Measurements from ENCODE around the gene ZNFX1.

ZNFX1 gene

GRCh38 chr20:49290608-49291191 lies 12.8 kb upstream of the ZNFX1 start:
- Histone ChIP-seq H3K9ac (ENCODE audit: low read depth, low read length) (no peak overlapping the region), H3K27me3 (ENCODE audit: control insufficient read depth, insufficient read depth, low read length) (no peaks in the 10 kb centered on the region), H3K4me3 (ENCODE audit: low read length) (no peak overlapping the region), H3K4me2 (ENCODE audit: low read length) (no peak overlapping the region), H3K9me3 (replicated peaks; ENCODE audit: low read length) (peaks cover 15% of the 10 kb centered on the region), H3K4me1 (ENCODE audit: control insufficient read depth, insufficient read depth, low read length) (peaks cover 27% of the 10 kb centered on the region), H3K36me3 (ENCODE audit: insufficient read depth, low read length) (peaks cover 69% of the 10 kb centered on the region)

DNA sequence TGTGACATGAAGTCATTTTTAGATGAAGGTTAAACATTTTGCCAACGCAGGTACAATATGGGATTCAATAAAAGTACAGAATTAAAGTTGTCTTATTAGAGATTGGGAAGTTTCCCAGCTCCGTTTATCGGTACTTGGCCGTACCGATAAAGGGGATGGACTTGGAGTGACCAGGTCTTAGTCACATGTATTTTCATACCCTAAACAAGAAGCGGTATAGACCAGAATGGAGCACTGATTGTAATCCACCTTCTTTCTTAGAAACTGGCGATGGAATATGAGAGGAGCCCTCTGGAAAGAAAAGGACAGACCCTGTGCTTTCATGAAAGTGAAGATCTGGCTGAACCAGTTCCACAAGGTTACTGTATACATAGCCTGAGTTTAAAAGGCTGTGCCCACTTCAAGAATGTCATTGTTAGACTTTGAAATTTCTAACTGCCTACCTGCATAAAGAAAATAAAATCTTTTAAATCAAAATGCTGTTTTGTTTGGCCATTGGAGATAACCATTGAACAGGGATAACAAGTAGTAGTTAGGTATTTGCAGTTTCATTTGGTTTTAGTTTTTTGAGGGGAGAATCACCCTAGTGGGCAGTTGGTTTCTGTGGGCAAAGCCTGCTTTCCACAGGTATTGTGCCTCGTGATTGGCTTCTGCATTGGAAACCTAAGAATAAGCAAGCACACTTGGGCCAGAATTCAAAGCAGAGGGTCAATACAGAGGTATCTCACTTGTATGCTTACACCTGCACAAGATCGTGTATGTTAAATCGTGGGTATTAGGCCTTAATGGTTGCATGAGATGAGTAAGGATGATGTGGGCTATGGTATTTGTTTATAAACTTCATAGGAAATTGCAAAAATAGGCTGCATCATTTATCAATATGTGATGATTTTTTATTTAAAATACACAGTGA lies 11.2 kb upstream of the ZNFX1 start:
- no peak overlapping the region for H3K4me2 ChIP-seq (ENCODE audit: low read length)
- H3K9me3 ChIP-seq (replicated peaks; ENCODE audit: low read length): peaks cover 15% of the 10 kb centered on the region
- H3K9ac ChIP-seq (ENCODE audit: low read depth, low read length): no peak overlapping the region
- H3K36me3 ChIP-seq (ENCODE audit: insufficient read depth, low read length): peaks cover 80% of the 10 kb centered on the region
- H3K4me1 ChIP-seq (ENCODE audit: control insufficient read depth, insufficient read depth, low read length): peaks cover 33% of the 10 kb centered on the region
- H3K4me3 ChIP-seq (ENCODE audit: low read length): no peak overlapping the region
- H3K27me3 ChIP-seq (ENCODE audit: control insufficient read depth, insufficient read depth, low read length): no peaks in the 10 kb centered on the region

GRCh38 chr20:49288250-49288751 lies 10.4 kb upstream of the ZNFX1 start:
- no peaks in the 10 kb centered on the region for H3K27me3 ChIP-seq (ENCODE audit: control insufficient read depth, insufficient read depth, low read length)
- H3K9ac ChIP-seq (ENCODE audit: low read depth, low read length): no peak overlapping the region
- peaks cover 15% of the 10 kb centered on the region for H3K9me3 ChIP-seq (replicated peaks; ENCODE audit: low read length)
- H3K4me3 ChIP-seq (ENCODE audit: low read length): no peak overlapping the region
- no peak overlapping the region for H3K4me2 ChIP-seq (ENCODE audit: low read length)
- H3K4me1 ChIP-seq (ENCODE audit: control insufficient read depth, insufficient read depth, low read length): peaks cover 37% of the 10 kb centered on the region
- peaks cover 87% of the 10 kb centered on the region for H3K36me3 ChIP-seq (ENCODE audit: insufficient read depth, low read length)

DNA sequence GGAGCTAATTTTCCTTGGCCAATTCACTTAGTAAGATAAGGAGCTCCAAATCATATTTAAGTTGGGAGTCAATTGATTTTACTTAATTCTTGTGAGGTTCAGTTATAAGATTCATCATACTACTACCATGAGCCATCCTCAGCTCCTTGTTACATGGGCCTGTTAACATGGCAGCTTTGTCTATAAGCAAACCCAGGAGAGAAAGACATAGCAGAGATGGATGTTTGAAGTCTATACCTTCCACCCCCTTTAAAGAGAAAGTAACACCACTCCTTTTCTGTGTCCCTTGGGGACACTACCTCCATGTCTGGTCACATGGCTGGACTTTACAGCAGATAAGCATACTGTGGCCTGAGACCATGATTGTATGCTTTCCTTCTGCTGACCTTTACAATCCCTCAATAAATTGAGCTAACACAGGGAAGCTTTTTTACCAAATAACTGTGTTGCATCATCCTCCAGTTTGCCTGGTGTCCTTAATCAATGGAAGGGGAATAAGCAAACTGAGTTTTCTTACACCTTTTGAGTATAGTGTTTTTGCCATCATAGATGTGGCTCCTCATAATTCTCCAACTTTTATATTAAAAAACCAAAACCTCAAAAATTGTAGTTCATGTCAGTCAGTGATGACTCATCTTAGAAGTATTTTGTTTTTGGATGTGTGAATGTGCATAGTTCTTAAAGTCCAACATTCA lies 9.8 kb upstream of the ZNFX1 start:
- Histone ChIP-seq H3K4me3 (ENCODE audit: low read length) (peak overlapping the region; percentile 20), H3K9me3 (replicated peaks; ENCODE audit: low read length) (peaks cover 15% of the 10 kb centered on the region), H3K4me1 (ENCODE audit: control insufficient read depth, insufficient read depth, low read length) (peaks cover 43% of the 10 kb centered on the region)

DNA sequence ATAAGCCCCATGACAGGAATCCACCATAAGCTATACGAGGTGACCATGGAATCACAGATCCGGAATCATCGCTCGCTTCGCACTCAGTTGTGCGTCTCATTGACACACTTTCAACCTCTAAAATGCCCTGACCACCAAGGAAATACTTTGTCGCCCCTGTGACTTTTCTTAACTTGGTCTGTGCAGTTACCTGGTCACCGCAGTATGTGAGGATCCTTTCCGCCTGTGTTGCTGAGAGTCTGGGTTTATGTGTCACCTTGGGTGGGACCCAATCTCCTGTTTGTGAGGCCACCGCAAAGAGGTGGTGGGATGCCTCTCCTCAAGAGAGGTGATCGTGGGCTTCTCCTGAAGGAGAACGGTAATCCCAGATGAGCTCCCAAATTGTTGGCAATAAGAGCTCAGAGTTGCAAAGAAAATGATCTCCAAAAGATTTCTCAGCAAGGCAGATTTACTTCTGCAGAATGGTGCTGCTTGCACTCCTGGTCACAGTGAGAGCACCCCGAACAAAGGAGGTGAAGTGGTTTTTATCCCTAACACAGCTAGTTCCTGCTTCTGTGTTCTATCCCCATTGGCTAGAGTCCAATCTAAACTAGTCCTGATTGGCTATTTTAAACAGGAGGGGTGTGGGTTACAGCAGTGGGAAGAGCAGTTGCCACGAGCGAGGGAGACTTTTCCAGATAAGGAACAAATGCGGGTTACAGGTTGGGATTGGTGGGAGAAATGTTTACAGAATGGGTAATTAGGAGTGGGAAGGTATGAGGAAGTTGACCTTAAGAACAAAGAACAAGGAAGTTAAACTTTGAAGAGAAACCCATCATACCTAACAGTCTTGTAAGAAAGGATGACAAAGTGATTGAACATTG lies 9.1 kb upstream of the ZNFX1 start:
- Histone ChIP-seq H3K9me3 (replicated peaks; ENCODE audit: low read length) (peaks cover 15% of the 10 kb centered on the region), H3K4me2 (ENCODE audit: low read length) (peak overlapping the region; percentile 55), H3K9ac (ENCODE audit: low read depth, low read length) (no peak overlapping the region), H3K36me3 (ENCODE audit: insufficient read depth, low read length) (peaks cover 96% of the 10 kb centered on the region), H3K27me3 (ENCODE audit: control insufficient read depth, insufficient read depth, low read length) (no peaks in the 10 kb centered on the region), H3K4me1 (ENCODE audit: control insufficient read depth, insufficient read depth, low read length) (peaks cover 51% of the 10 kb centered on the region), H3K4me3 (ENCODE audit: low read length) (peak overlapping the region; percentile 27)

More for the DNA sequence above, 9.8 kb upstream of the ZNFX1 start:
- Histone ChIP-seq H3K4me2 (ENCODE audit: low read length) (peak overlapping the region; percentile 55), H3K27me3 (ENCODE audit: control insufficient read depth, insufficient read depth, low read length) (no peaks in the 10 kb centered on the region), H3K9ac (ENCODE audit: low read depth, low read length) (no peak overlapping the region), H3K36me3 (ENCODE audit: insufficient read depth, low read length) (peaks cover 93% of the 10 kb centered on the region)

- Histone ChIP-seq H3K9me3 (replicated peaks; ENCODE audit: low read length) (peaks cover 19% of the 10 kb centered on the region), H3K4me2 (ENCODE audit: low read length) (peak overlapping the region; percentile 55), H3K4me1 (ENCODE audit: control insufficient read depth, insufficient read depth, low read length) (peaks cover 57% of the 10 kb centered on the region), H3K27me3 (ENCODE audit: control insufficient read depth, insufficient read depth, low read length) (no peaks in the 10 kb centered on the region), H3K4me3 (ENCODE audit: low read length) (no peak overlapping the region), H3K36me3 (ENCODE audit: insufficient read depth, low read length) (peaks cover 97% of the 10 kb centered on the region), H3K9ac (ENCODE audit: low read depth, low read length) (no peak overlapping the region)
Observed at GRCh38 chr20:49285813-49286494, 8.1 kb upstream of the ZNFX1 start.

DNA sequence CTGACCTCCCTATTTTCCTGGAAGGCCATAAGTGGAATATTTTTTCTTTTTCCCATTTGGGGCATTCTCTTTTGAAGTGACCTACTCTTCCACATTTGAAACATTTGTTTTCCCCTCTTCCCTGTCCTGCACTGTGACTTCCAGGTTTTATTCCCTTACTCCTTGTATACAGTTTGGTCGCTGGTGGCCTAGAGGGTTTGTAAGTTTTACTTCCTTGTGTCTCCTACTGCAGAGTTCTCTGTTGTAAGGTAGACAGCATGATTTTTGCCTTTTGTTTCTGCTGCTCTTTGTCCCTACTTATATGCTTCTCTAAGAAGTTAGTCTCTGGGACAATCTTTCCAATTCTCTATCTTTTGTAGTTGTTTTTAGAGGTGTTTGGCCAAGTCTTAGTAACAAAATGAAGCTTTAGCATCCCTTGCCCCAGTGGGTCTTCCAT lies 7.4 kb upstream of the ZNFX1 start:
- peaks cover 25% of the 10 kb centered on the region for H3K9me3 ChIP-seq (replicated peaks; ENCODE audit: low read length)
- H3K4me3 ChIP-seq (ENCODE audit: low read length): peak overlapping the region; percentile 7
- H3K36me3 ChIP-seq (ENCODE audit: insufficient read depth, low read length): peaks cover 97% of the 10 kb centered on the region

GRCh38 chr20:49284818-49285217 lies 7.0 kb upstream of the ZNFX1 start:
- peaks cover 60% of the 10 kb centered on the region for H3K4me1 ChIP-seq (ENCODE audit: control insufficient read depth, insufficient read depth, low read length)
- H3K27me3 ChIP-seq (ENCODE audit: control insufficient read depth, insufficient read depth, low read length): no peaks in the 10 kb centered on the region
- no peak overlapping the region for H3K9ac ChIP-seq (ENCODE audit: low read depth, low read length)
- H3K4me2 ChIP-seq (ENCODE audit: low read length): peak overlapping the region; percentile 55
- peaks cover 25% of the 10 kb centered on the region for H3K9me3 ChIP-seq (replicated peaks; ENCODE audit: low read length)
- peak overlapping the region; percentile 7 for H3K4me3 ChIP-seq (ENCODE audit: low read length)
- H3K36me3 ChIP-seq (ENCODE audit: insufficient read depth, low read length): peaks cover 97% of the 10 kb centered on the region

More for the DNA sequence above, 7.4 kb upstream of the ZNFX1 start:
- H3K4me1 ChIP-seq (ENCODE audit: control insufficient read depth, insufficient read depth, low read length): peaks cover 58% of the 10 kb centered on the region
- no peak overlapping the region for H3K9ac ChIP-seq (ENCODE audit: low read depth, low read length)
- peak overlapping the region; percentile 55 for H3K4me2 ChIP-seq (ENCODE audit: low read length)
- H3K27me3 ChIP-seq (ENCODE audit: control insufficient read depth, insufficient read depth, low read length): no peaks in the 10 kb centered on the region

- no peaks in the 10 kb centered on the region for H3K27me3 ChIP-seq (ENCODE audit: control insufficient read depth, insufficient read depth, low read length)
- no peak overlapping the region for H3K9ac ChIP-seq (ENCODE audit: low read depth, low read length)
- H3K4me2 ChIP-seq (ENCODE audit: low read length): peak overlapping the region; percentile 74
- peaks cover 25% of the 10 kb centered on the region for H3K9me3 ChIP-seq (replicated peaks; ENCODE audit: low read length)
- H3K4me3 ChIP-seq (ENCODE audit: low read length): peak overlapping the region; percentile 81
- H3K4me1 ChIP-seq (ENCODE audit: control insufficient read depth, insufficient read depth, low read length): peaks cover 60% of the 10 kb centered on the region
- peaks cover 97% of the 10 kb centered on the region for H3K36me3 ChIP-seq (ENCODE audit: insufficient read depth, low read length)
Observed at GRCh38 chr20:49283703-49284625, 6.1 kb upstream of the ZNFX1 start.
